HUES6 (cell line): ENCODE results near the gene ZNF334.
A peak's percentile ranks its signal among the peaks of the same experiment; 100 is the strongest.

Source experiments
- H3K27ac ChIP-seq: 2 replicates; pipeline ENCODE4 v1.7.0; 2013; ENCODE audit warnings: low read depth, mild to moderate bottlenecking, low read length, inconsistent platforms
- H3K27me3 ChIP-seq: 2 replicates; pipeline ENCODE4 v1.6.1; 2013; ENCODE audit warnings: low read length; ENCODE audit not compliant: control insufficient read depth, insufficient read depth
- H3K36me3 ChIP-seq: 2 replicates; pipeline ENCODE4 v1.6.1; 2013; ENCODE audit warnings: low read length; ENCODE audit not compliant: control insufficient read depth, insufficient read depth
- H3K4me1 ChIP-seq: 2 replicates; pipeline ENCODE4 v1.6.1; 2013; ENCODE audit warnings: low read length; ENCODE audit not compliant: control insufficient read depth, insufficient read depth
- H3K4me3 ChIP-seq: 2 replicates; pipeline ENCODE4 v1.5.1; 2013; ENCODE audit warnings: low read depth, low read length
- H3K9ac ChIP-seq: one replicate; pipeline ENCODE4 v1.6.1; 2013; ENCODE audit warnings: mild to moderate bottlenecking, low read length
- H3K9me3 ChIP-seq: 2 replicates; pipeline ENCODE4 v1.6.1; 2013; ENCODE audit warnings: low read depth, low read length; ENCODE audit not compliant: control insufficient read depth, insufficient read depth

Gene ZNF334

GRCh38 chr20:46552460-46553420, 39.4 kb upstream of the ZNF334 start:
- peak overlapping the region; percentile 72; the same call in 1 of the 2 replicates for H3K27ac ChIP-seq
- H3K4me1 ChIP-seq, result peaks cover 48% of the 10 kb centered on the region
- no peak overlapping the region for H3K9ac ChIP-seq
- no peaks in the 10 kb centered on the region for H3K9me3 ChIP-seq
- H3K36me3 ChIP-seq, result no peaks in the 10 kb centered on the region
- H3K27me3 ChIP-seq, result no peaks in the 10 kb centered on the region
- no peak overlapping the region for H3K4me3 ChIP-seq

- Histone ChIP-seq H3K4me3 (no peak overlapping the region), H3K9me3 (no peaks in the 10 kb centered on the region), H3K36me3 (no peaks in the 10 kb centered on the region), H3K9ac (peak overlapping the region; percentile 57), H3K27ac (peak overlapping the region; percentile 72), H3K27me3 (no peaks in the 10 kb centered on the region), H3K4me1 (peaks cover 43% of the 10 kb centered on the region)
These were observed 38.4 kb upstream of the ZNF334 start for GRCh38 chr20:46551522-46552381.

GRCh38 chr20:46550461-46550860, 37.1 kb upstream of the ZNF334 start, which contains the start of gene OCSTAMP:
OCSTAMP (minus strand) TSS chr20:46550654; CDS start chr20:46550560, 94 bp downstream.
- H3K36me3 ChIP-seq, result no peaks in the 10 kb centered on the region
- no peak within 1 kb of the TSS for H3K4me3 ChIP-seq
- H3K27ac ChIP-seq, result peak within 1 kb of the TSS; percentile 72; the same call in 1 of the 2 replicates
- no peaks in the 10 kb centered on the region for H3K9me3 ChIP-seq
- peak within 1 kb of the TSS; percentile 3 for H3K9ac ChIP-seq
- H3K27me3 ChIP-seq, result no peaks in the 10 kb centered on the region
- H3K4me1 ChIP-seq, result peaks cover 40% of the 10 kb centered on the region

- Histone ChIP-seq H3K9ac (no peak overlapping the region), H3K27me3 (no peaks in the 10 kb centered on the region), H3K27ac (no peak overlapping the region), H3K4me3 (no peak overlapping the region), H3K4me1 (peaks cover 29% of the 10 kb centered on the region), H3K36me3 (no peaks in the 10 kb centered on the region), H3K9me3 (no peaks in the 10 kb centered on the region)
These were observed 36.0 kb upstream of the ZNF334 start for GRCh38 chr20:46549188-46549972.

- Histone ChIP-seq H3K4me3 (no peak overlapping the region), H3K9ac (no peak overlapping the region)
These were observed 35.3 kb upstream of the ZNF334 start for GRCh38 chr20:46548688-46549087.

GRCh38 chr20:46547995-46548394, 34.6 kb upstream of the ZNF334 start:
- H3K9ac ChIP-seq, result no peak overlapping the region
- H3K4me3 ChIP-seq, result no peak overlapping the region
- H3K4me1 ChIP-seq, result peaks cover 21% of the 10 kb centered on the region
- H3K9me3 ChIP-seq, result no peaks in the 10 kb centered on the region
- no peaks in the 10 kb centered on the region for H3K27me3 ChIP-seq
- H3K27ac ChIP-seq, result no peak overlapping the region
- no peaks in the 10 kb centered on the region for H3K36me3 ChIP-seq

More at GRCh38 chr20:46548688-46549087, 35.3 kb upstream of the ZNF334 start:
- no peaks in the 10 kb centered on the region for H3K36me3 ChIP-seq
- peaks cover 25% of the 10 kb centered on the region for H3K4me1 ChIP-seq
- H3K27ac ChIP-seq, result no peak overlapping the region
- H3K9me3 ChIP-seq, result no peaks in the 10 kb centered on the region
- no peaks in the 10 kb centered on the region for H3K27me3 ChIP-seq

GRCh38 chr20:46546936-46547335, 33.6 kb upstream of the ZNF334 start:
- Histone ChIP-seq H3K27ac (no peak overlapping the region), H3K36me3 (no peaks in the 10 kb centered on the region), H3K9me3 (no peaks in the 10 kb centered on the region), H3K4me3 (no peak overlapping the region), H3K27me3 (no peaks in the 10 kb centered on the region), H3K9ac (no peak overlapping the region), H3K4me1 (peaks cover 11% of the 10 kb centered on the region)

GRCh38 chr20:46546298-46546697, 32.9 kb upstream of the ZNF334 start:
- Histone ChIP-seq H3K4me1 (peaks cover 5% of the 10 kb centered on the region; the same call in 1 of the 2 replicates), H3K9ac (no peak overlapping the region), H3K9me3 (no peaks in the 10 kb centered on the region), H3K36me3 (no peaks in the 10 kb centered on the region), H3K27me3 (no peaks in the 10 kb centered on the region), H3K4me3 (no peak overlapping the region), H3K27ac (no peak overlapping the region)

- no peak overlapping the region for H3K9ac ChIP-seq
- no peaks in the 10 kb centered on the region for H3K9me3 ChIP-seq
These were observed 32.4 kb upstream of the ZNF334 start for GRCh38 chr20:46545827-46546138.

GRCh38 chr20:46545077-46545826, 31.9 kb upstream of the ZNF334 start:
- Histone ChIP-seq H3K9me3 (no peaks in the 10 kb centered on the region), H3K9ac (no peak overlapping the region), H3K36me3 (no peaks in the 10 kb centered on the region), H3K4me3 (no peak overlapping the region), H3K4me1 (peaks cover 1% of the 10 kb centered on the region; the same call in 1 of the 2 replicates), H3K27me3 (no peaks in the 10 kb centered on the region), H3K27ac (no peak overlapping the region)

More at GRCh38 chr20:46545827-46546138, 32.4 kb upstream of the ZNF334 start:
- H3K27ac ChIP-seq, result no peak overlapping the region
- no peaks in the 10 kb centered on the region for H3K27me3 ChIP-seq
- H3K4me3 ChIP-seq, result no peak overlapping the region
- peaks cover 5% of the 10 kb centered on the region; the same call in 1 of the 2 replicates for H3K4me1 ChIP-seq
- no peaks in the 10 kb centered on the region for H3K36me3 ChIP-seq
